ENCODE data around the gene STOML2.

GRCh38 chr9:35108461-35108860, 5.5 kb upstream of the STOML2 start:
- TF ChIP-seq TAF1 (IDR thresholded peaks at IDR 0.05; ENCODE audit: control insufficient read depth, extremely low read depth, insufficient read depth, low read length, severe bottlenecking) (no peak), HDAC1 (IDR thresholded peaks at IDR 0.05) (no peak), RFX5 (IDR thresholded peaks at IDR 0.05; ENCODE audit: low read depth, low read length) (no peak), HDAC6 (IDR thresholded peaks at IDR 0.05; ENCODE audit: low read depth, low read length) (no peak), TCF7L2 (IDR thresholded peaks at IDR 0.05; ENCODE audit: low read depth, low read length) (no peak), PREB (CRISPR knock-in tag; IDR thresholded peaks at IDR 0.05) (no peak), GATA2 (CRISPR knock-in tag; IDR thresholded peaks at IDR 0.05) (no peak)
